OCI-LY7 (cell line): Measurements from ENCODE around the gene OTOG.

Source experiments
- EZH2phosphoT487 ChIP-seq: fragments of 200-600 bp; sonication (generic); IDR thresholded peaks from 2 replicates; pipeline ENCODE4 v1.6.1; 2018; ENCODE audit warnings: low read depth, borderline replicate concordance, mild to moderate bottlenecking, mixed run types, antibody characterized with exemption, low read length, moderate library complexity, mixed read lengths
- TF ChIP-seq, protein P1 (sequence below): fragments of 200-600 bp; sonication (generic); conservative IDR thresholded peaks from 2 replicates; pipeline ENCODE4 v1.5.1; 2014; ENCODE audit warnings: mild to moderate bottlenecking, antibody characterized with exemption, low read length, moderate library complexity, mixed read lengths

DNA sequence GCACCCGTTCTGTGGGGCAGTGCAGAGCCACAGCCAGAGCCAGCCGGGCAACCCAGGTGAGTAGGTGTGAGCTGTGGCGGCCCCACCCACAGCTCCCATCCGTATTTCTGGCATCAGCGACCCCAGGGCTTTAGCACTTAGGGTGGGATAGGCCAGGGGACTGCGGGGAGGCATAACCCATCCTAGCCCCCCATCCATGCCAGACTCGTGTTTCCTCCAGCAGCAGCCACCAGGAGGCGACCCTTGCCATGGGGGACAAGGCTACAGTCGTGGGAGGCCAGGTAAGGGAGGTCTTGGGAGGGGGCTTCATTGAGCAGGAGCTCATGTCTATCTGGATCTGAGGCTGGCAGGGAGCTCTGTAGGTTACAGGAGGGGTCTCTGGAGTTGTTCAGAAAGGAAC is 873 bp downstream of the OTOG start:
- TF ChIP-seq, protein P1, sequence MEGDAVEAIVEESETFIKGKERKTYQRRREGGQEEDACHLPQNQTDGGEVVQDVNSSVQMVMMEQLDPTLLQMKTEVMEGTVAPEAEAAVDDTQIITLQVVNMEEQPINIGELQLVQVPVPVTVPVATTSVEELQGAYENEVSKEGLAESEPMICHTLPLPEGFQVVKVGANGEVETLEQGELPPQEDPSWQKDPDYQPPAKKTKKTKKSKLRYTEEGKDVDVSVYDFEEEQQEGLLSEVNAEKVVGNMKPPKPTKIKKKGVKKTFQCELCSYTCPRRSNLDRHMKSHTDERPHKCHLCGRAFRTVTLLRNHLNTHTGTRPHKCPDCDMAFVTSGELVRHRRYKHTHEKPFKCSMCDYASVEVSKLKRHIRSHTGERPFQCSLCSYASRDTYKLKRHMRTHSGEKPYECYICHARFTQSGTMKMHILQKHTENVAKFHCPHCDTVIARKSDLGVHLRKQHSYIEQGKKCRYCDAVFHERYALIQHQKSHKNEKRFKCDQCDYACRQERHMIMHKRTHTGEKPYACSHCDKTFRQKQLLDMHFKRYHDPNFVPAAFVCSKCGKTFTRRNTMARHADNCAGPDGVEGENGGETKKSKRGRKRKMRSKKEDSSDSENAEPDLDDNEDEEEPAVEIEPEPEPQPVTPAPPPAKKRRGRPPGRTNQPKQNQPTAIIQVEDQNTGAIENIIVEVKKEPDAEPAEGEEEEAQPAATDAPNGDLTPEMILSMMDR, result no peak
- no peak for TF ChIP-seq EZH2phosphoT487
